ENCODE data around the gene TAF11L12. TPM values are rescaled to one million over a fixed set of nuclear protein-coding genes. Genes with fewer than 3 reads are reported as not detected.
"Not testable (repeated sequence)": the region's sequence is repeated elsewhere in the genome, so short reads cannot be mapped to it uniquely, and the experiment has no call there.

TAF11L12 gene
- not detected for total RNA-seq

- H3K4me3 ChIP-seq; H3K9me3 ChIP-seq; H3K4me1 ChIP-seq; H3K36me3 ChIP-seq; H3K27ac ChIP-seq (replicated peaks in 1 of 4); DNase-seq (ENCODE audit: extremely low spot score); intact Hi-C loops (cut with DNase I); H3K27me3 ChIP-seq: not testable (repeated sequence)
- WGBS: 71% methylated on average over 2 of the region's 2 CpGs
Observed at GRCh38 chr5:17610092-17610491, at the start of gene TAF11L12. TSS of gene TAF11L12 (plus strand) at chr5:17610392.

- intact Hi-C loops (cut with DNase I): not testable (repeated sequence)
Observed at GRCh38 chr5:17585658-17586057, 24.5 kb upstream of the TAF11L12 start, which contains the start of gene TAF11L7. TSS of gene TAF11L7 (minus strand) at chr5:17585758.

GRCh38 chr5:17590860-17591259 lies 19.3 kb upstream of the TAF11L12 start, which contains the start of gene TAF11L8:
TSS of gene TAF11L8 (minus strand) at chr5:17590960.
- H3K4me1 ChIP-seq; H3K36me3 ChIP-seq; DNase-seq (ENCODE audit: extremely low spot score); H3K27ac ChIP-seq (replicated peaks in 1 of 4); intact Hi-C loops (cut with DNase I); H3K9me3 ChIP-seq; H3K27me3 ChIP-seq; H3K4me3 ChIP-seq: not testable (repeated sequence)
- no CpG with 5 or more reads among the region's 16 CpGs for WGBS

More at GRCh38 chr5:17585658-17586057, 24.5 kb upstream of the TAF11L12 start, which contains the start of gene TAF11L7:
- not testable (repeated sequence) for DNase-seq (ENCODE audit: extremely low spot score); H3K36me3 ChIP-seq; H3K4me3 ChIP-seq; H3K4me1 ChIP-seq; H3K27ac ChIP-seq (replicated peaks in 1 of 4); H3K27me3 ChIP-seq; H3K9me3 ChIP-seq
- WGBS: no CpG with 5 or more reads among the region's 16 CpGs

GRCh38 chr5:17594255-17594654 lies 15.9 kb upstream of the TAF11L12 start, which contains the start of gene TAF11L9:
TSS of gene TAF11L9 (minus strand) at chr5:17594394.
- H3K27me3 ChIP-seq; H3K36me3 ChIP-seq; H3K4me1 ChIP-seq; H3K27ac ChIP-seq (replicated peaks in 1 of 4); H3K4me3 ChIP-seq; intact Hi-C loops (cut with DNase I); H3K9me3 ChIP-seq; DNase-seq (ENCODE audit: extremely low spot score): not testable (repeated sequence)
- 90% methylated on average over 10 of the region's 15 CpGs for WGBS

DNA sequence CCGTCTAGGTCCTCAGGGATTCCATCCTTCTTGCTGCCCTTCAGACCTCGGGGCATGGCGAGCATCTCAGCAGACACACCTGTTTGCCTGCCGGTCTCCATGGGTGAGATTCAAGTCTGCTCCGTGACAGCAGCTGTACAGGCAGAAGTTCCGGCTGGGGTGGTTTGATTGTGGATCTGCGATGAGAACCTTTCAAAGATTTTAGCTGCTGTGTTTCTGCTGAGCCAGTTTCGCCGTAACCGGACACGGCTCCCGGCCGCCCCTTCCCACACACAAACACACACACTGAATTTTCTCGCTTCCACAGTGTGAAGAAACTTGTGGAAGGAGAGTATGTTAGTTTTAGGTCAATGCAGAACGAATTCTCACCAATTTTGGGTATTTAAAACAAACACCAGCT lies 12.5 kb upstream of the TAF11L12 start, which contains the start of gene TAF11L10:
Gene TAF11L10 (minus strand): TSS at position 101 of the 400 bp plus-strand sequence.
- H3K4me3 ChIP-seq; H3K27ac ChIP-seq (replicated peaks in 1 of 4); DNase-seq (ENCODE audit: extremely low spot score); H3K36me3 ChIP-seq; H3K27me3 ChIP-seq; H3K9me3 ChIP-seq; H3K4me1 ChIP-seq; intact Hi-C loops (cut with DNase I): not testable (repeated sequence)
- no CpG with 5 or more reads among the region's 15 CpGs for WGBS

DNA sequence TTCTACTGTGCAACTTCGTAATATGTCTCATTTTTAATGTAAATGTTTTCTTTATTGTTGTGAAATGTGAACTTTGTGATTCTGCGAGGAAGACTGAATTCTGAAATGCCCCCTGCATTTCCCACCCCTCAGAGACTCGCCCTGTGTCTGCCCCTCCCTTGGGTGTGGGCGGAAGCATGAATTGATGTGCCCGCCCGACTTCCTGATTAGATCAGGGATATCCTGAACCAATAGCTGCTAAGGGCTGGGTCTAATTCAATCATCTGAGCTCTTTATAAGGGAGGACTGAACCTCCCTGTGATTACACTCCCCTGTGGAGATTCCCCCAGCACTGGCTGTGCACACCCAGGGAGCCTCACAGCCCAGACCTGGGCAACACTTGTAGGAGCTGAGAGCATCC lies 6.3 kb upstream of the TAF11L12 start, which contains the start of gene TAF11L11:
Gene TAF11L11 (plus strand): TSS at position 304 of the 400 bp plus-strand sequence.
- H3K4me1 ChIP-seq; H3K27me3 ChIP-seq; H3K9me3 ChIP-seq; H3K4me3 ChIP-seq; intact Hi-C loops (cut with DNase I); H3K27ac ChIP-seq (replicated peaks in 1 of 4); DNase-seq (ENCODE audit: extremely low spot score); H3K36me3 ChIP-seq: not testable (repeated sequence)
- 67% methylated on average over 6 of the region's 6 CpGs for WGBS

DNA sequence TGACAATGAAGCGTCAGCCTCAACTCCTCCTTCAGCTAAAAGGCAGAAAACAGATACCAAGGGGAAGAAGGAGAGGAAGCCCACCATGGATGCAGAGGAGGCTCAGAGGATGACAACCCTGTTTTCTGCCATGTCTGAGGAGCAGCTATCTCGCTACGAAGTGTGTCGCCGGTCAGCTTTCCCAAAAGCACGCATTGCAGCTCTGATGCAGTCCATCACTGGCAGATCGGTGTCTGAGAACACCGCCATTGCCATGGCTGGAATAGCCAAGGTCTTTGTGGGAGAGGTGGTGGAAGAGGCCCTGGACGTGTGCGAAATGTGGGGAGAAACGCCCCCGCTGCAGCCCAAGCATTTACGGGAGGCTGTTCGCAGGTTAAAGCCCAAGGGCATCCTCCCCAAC lies 5.2 kb upstream of the TAF11L12 start:
- H3K4me1 ChIP-seq: no peaks in the 10 kb centered on the region
- DNase-seq (ENCODE audit: extremely low spot score): peak; percentile 85
- intact Hi-C loops (cut with DNase I): no loop called here
- TF ChIP-seq EP300 (IDR thresholded peaks at IDR 0.05) (no peak), POLR2AphosphoS5 (IDR thresholded peaks at IDR 0.05) (no peak), POLR2A (IDR thresholded peaks at IDR 0.05; ENCODE audit: low read depth) (no peak)
- TF ChIP-seq, protein P1, sequence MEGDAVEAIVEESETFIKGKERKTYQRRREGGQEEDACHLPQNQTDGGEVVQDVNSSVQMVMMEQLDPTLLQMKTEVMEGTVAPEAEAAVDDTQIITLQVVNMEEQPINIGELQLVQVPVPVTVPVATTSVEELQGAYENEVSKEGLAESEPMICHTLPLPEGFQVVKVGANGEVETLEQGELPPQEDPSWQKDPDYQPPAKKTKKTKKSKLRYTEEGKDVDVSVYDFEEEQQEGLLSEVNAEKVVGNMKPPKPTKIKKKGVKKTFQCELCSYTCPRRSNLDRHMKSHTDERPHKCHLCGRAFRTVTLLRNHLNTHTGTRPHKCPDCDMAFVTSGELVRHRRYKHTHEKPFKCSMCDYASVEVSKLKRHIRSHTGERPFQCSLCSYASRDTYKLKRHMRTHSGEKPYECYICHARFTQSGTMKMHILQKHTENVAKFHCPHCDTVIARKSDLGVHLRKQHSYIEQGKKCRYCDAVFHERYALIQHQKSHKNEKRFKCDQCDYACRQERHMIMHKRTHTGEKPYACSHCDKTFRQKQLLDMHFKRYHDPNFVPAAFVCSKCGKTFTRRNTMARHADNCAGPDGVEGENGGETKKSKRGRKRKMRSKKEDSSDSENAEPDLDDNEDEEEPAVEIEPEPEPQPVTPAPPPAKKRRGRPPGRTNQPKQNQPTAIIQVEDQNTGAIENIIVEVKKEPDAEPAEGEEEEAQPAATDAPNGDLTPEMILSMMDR (IDR thresholded peaks at IDR 0.05): no peak
- no peaks in the 10 kb centered on the region for H3K36me3 ChIP-seq
- no peaks in the 10 kb centered on the region for H3K9me3 ChIP-seq
- no peak overlapping the region for H3K4me3 ChIP-seq
- 92% methylated on average over 14 of the region's 14 CpGs for WGBS
- H3K27me3 ChIP-seq: no peaks in the 10 kb centered on the region
- no peak overlapping the region for H3K27ac ChIP-seq (replicated peaks in 1 of 4)

DNA sequence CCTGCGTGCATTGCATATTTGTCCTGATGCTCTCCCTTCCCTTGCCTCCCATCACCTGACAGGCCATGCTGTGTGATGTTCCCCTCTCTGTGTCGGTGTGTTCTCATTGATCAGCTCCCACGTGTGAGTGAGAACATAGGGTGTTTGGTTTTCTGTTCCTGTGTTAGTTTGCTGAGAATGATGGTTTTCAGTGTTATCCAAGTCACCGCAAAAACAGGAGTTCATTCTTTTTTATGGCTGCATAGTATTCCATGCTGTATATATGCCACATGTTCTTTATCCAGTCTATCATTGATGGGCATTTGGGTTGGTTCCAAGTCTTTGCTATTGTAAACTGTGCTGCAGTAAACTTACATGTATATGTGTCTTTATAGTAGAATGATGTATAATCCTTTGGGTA lies 2.7 kb upstream of the TAF11L12 start:
- H3K4me3 ChIP-seq; H3K27ac ChIP-seq (replicated peaks in 1 of 4); DNase-seq (ENCODE audit: extremely low spot score); H3K4me1 ChIP-seq; H3K9me3 ChIP-seq; H3K36me3 ChIP-seq; intact Hi-C loops (cut with DNase I); H3K27me3 ChIP-seq: not testable (repeated sequence)
- WGBS: 100% methylated on average over 1 of the region's 4 CpGs
